Cardiac fibroblast (primary cell): ENCODE measurements around the gene FLACC1.
"Not testable (repeated sequence)": the region's sequence is repeated elsewhere in the genome, so short reads cannot be mapped to it uniquely, and the experiment has no call there.

ENCODE experiments used
- DNase-seq, 2 donors: peaks; one replicate each; pipeline versions ENCODE4 v3.0.0 to v3.0.0-alpha.2; 2010; ENCODE audit warnings: low read depth in 2 of 2
- H3K4me3 ChIP-seq, 2 donors: replicated peaks in 1 of 2; 1 replicate in 1 of 2; 2 replicates in 1 of 2; pipeline ENCODE4 v1.5.1; 2011; ENCODE audit warnings: low read depth in 2 of 2, low read length in 2 of 2, mild to moderate bottlenecking in 2 of 2, moderate library complexity in 1 of 2
- CTCF ChIP-seq: IDR thresholded peaks from one replicate; pipeline ENCODE4 v1.5.1; 2011; ENCODE audit warnings: low read depth, mild to moderate bottlenecking, low read length, inconsistent platforms

The FLACC1 gene

GRCh38 chr2:201396595-201396994 is 39.5 kb upstream of the FLACC1 start:
- TF ChIP-seq CTCF, result no peak
- H3K4me3 ChIP-seq, result no peak overlapping the region
- DNase-seq, result peak in 1 of 2 donors; percentile 40

GRCh38 chr2:201383136-201383535 is 26.0 kb upstream of the FLACC1 start:
- no peak for TF ChIP-seq CTCF
- no peak for DNase-seq
- no peak overlapping the region for H3K4me3 ChIP-seq

GRCh38 chr2:201378496-201379397 is 21.6 kb upstream of the FLACC1 start:
- H3K4me3 ChIP-seq, result no peak overlapping the region
- peak; percentile 36 to 41 for DNase-seq
- TF ChIP-seq CTCF, result no peak

- no peak for DNase-seq
- no peak overlapping the region for H3K4me3 ChIP-seq
- no peak for TF ChIP-seq CTCF
Observed at GRCh38 chr2:201377218-201377617, 20.1 kb upstream of the FLACC1 start.

- DNase-seq, result no peak
- TF ChIP-seq CTCF, result no peak
- no peak overlapping the region for H3K4me3 ChIP-seq
Observed at GRCh38 chr2:201369775-201370174, 12.6 kb upstream of the FLACC1 start.

GRCh38 chr2:201369318-201369717 is 12.2 kb upstream of the FLACC1 start:
- not testable (repeated sequence) for H3K4me3 ChIP-seq, DNase-seq

- H3K4me3 ChIP-seq, result no peak overlapping the region
- DNase-seq, result peak in 1 of 2 donors; percentile 10
- TF ChIP-seq CTCF, result no peak
Observed at GRCh38 chr2:201366146-201366545, 9.0 kb upstream of the FLACC1 start.
